ENCODE results near the gene USP17L24. TPM values are rescaled to one million over a fixed set of nuclear protein-coding genes. Genes with fewer than 3 reads are reported as not detected.
"Not testable (repeated sequence)": the region's sequence is repeated elsewhere in the genome, so short reads cannot be mapped to it uniquely, and the experiment has no call there.

Gene USP17L24, protein sequence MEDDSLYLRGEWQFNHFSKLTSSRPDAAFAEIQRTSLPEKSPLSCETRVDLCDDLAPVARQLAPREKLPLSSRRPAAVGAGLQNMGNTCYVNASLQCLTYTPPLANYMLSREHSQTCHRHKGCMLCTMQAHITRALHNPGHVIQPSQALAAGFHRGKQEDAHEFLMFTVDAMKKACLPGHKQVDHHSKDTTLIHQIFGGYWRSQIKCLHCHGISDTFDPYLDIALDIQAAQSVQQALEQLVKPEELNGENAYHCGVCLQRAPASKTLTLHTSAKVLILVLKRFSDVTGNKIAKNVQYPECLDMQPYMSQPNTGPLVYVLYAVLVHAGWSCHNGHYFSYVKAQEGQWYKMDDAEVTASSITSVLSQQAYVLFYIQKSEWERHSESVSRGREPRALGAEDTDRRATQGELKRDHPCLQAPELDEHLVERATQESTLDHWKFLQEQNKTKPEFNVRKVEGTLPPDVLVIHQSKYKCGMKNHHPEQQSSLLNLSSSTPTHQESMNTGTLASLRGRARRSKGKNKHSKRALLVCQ
- total RNA-seq (2021), result not detected in 2 replicates
- not detected for Bru-seq, nascent RNA
- not detected for BruChase-seq, experiment 1, labeled RNA remaining after a 2-hour chase
- BruChase-seq, experiment 2, labeled RNA remaining after a 6-hour chase, result not detected
- long read RNA-seq, result 0 reads

GRCh38 chr4:9324865-9325264 is at the start of gene USP17L24:
Gene USP17L24 (plus strand): TSS chr4:9325165. CDS start chr4:9325165, 0 bp downstream.
- H3K4me3 ChIP-seq (ENCODE audit: low read depth, low read length, poor library complexity, severe bottlenecking); H3K27ac ChIP-seq (ENCODE audit: low read depth, low read length, poor library complexity, severe bottlenecking); POLR2A ChIA-PET (ENCODE audit: low non-redundant PET); CTCF ChIA-PET; intact Hi-C loops (cut with micrococcal nuclease; ENCODE audit: unreplicated experiment); H3K27me3 ChIP-seq (replicated peaks; ENCODE audit: insufficient read depth, low read depth, low read length, poor library complexity); DNase-seq (ENCODE audit: low spot score); H3K36me3 ChIP-seq (ENCODE audit: insufficient read depth, low read length, poor library complexity, severe bottlenecking); H3K4me1 ChIP-seq (ENCODE audit: insufficient read depth, low read length, poor library complexity, severe bottlenecking); H3K9me3 ChIP-seq (ENCODE audit: low read depth, low read length, poor library complexity, severe bottlenecking); BruUV-seq (replicated peaks): not testable (repeated sequence)

GRCh38 chr4:9324191-9324590 is 774 bp upstream of the USP17L24 start:
- H3K4me1 ChIP-seq (ENCODE audit: insufficient read depth, low read length, poor library complexity, severe bottlenecking); BruUV-seq (replicated peaks); H3K36me3 ChIP-seq (ENCODE audit: insufficient read depth, low read length, poor library complexity, severe bottlenecking); H3K27me3 ChIP-seq (replicated peaks; ENCODE audit: insufficient read depth, low read depth, low read length, poor library complexity); CTCF ChIA-PET; POLR2A ChIA-PET (ENCODE audit: low non-redundant PET); intact Hi-C loops (cut with micrococcal nuclease; ENCODE audit: unreplicated experiment); H3K4me3 ChIP-seq (ENCODE audit: low read depth, low read length, poor library complexity, severe bottlenecking); H3K27ac ChIP-seq (ENCODE audit: low read depth, low read length, poor library complexity, severe bottlenecking); H3K9me3 ChIP-seq (ENCODE audit: low read depth, low read length, poor library complexity, severe bottlenecking); DNase-seq (ENCODE audit: low spot score): not testable (repeated sequence)

DNA sequence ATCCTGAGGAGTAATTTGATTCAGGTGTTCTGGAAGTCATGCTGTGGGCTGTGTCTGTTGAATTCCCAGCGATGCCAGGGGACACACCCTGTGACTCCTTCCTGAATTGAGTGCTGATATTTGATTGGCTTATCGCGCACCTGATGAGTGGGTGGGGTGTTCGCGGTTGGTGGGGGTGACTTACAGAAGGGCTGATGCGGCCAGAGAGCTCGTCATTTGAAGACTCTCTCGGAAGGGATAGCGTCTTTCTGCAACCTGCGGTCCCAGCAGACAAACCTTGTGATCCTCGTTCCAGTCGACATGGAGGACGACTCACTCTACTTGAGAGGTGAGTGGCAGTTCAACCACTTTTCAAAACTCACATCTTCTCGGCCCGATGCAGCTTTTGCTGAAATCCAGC is 4.6 kb downstream of the USP17L24 start, which contains the start of gene USP17L25:
Gene USP17L25, plus strand, starts transcription at position 301 of the 400 bp plus-strand sequence. Its CDS starts 0 bp downstream, at position 301.
- H3K4me1 ChIP-seq (ENCODE audit: insufficient read depth, low read length, poor library complexity, severe bottlenecking); H3K27ac ChIP-seq (ENCODE audit: low read depth, low read length, poor library complexity, severe bottlenecking); intact Hi-C loops (cut with micrococcal nuclease; ENCODE audit: unreplicated experiment); H3K27me3 ChIP-seq (replicated peaks; ENCODE audit: insufficient read depth, low read depth, low read length, poor library complexity); POLR2A ChIA-PET (ENCODE audit: low non-redundant PET); CTCF ChIA-PET; BruUV-seq (replicated peaks); H3K36me3 ChIP-seq (ENCODE audit: insufficient read depth, low read length, poor library complexity, severe bottlenecking); H3K4me3 ChIP-seq (ENCODE audit: low read depth, low read length, poor library complexity, severe bottlenecking); DNase-seq (ENCODE audit: low spot score); H3K9me3 ChIP-seq (ENCODE audit: low read depth, low read length, poor library complexity, severe bottlenecking): not testable (repeated sequence)

- H3K27ac ChIP-seq (ENCODE audit: low read depth, low read length, poor library complexity, severe bottlenecking); H3K36me3 ChIP-seq (ENCODE audit: insufficient read depth, low read length, poor library complexity, severe bottlenecking); CTCF ChIA-PET; H3K27me3 ChIP-seq (replicated peaks; ENCODE audit: insufficient read depth, low read depth, low read length, poor library complexity); H3K9me3 ChIP-seq (ENCODE audit: low read depth, low read length, poor library complexity, severe bottlenecking); H3K4me1 ChIP-seq (ENCODE audit: insufficient read depth, low read length, poor library complexity, severe bottlenecking); DNase-seq (ENCODE audit: low spot score); intact Hi-C loops (cut with micrococcal nuclease; ENCODE audit: unreplicated experiment); H3K4me3 ChIP-seq (ENCODE audit: low read depth, low read length, poor library complexity, severe bottlenecking); POLR2A ChIA-PET (ENCODE audit: low non-redundant PET); BruUV-seq (replicated peaks): not testable (repeated sequence)
These were observed 9.4 kb downstream of the USP17L24 start, which contains the start of gene USP17L26 for GRCh38 chr4:9334358-9334757. Gene USP17L26 (plus strand): TSS chr4:9334658. CDS start chr4:9334658, 0 bp downstream.

DNA sequence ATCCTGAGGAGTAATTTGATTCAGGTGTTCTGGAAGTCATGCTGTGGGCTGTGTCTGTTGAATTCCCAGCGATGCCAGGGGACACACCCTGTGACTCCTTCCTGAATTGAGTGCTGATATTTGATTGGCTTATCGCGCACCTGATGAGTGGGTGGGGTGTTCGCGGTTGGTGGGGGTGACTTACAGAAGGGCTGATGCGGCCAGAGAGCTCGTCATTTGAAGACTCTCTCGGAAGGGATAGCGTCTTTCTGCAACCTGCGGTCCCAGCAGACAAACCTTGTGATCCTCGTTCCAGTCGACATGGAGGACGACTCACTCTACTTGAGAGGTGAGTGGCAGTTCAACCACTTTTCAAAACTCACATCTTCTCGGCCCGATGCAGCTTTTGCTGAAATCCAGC is 14.1 kb downstream of the USP17L24 start, which contains the start of gene USP17L5:
Gene USP17L5, plus strand, starts transcription at position 301 of the 400 bp plus-strand sequence. Its CDS starts 0 bp downstream, at position 301.
- H3K27me3 ChIP-seq (replicated peaks; ENCODE audit: insufficient read depth, low read depth, low read length, poor library complexity); BruUV-seq (replicated peaks); DNase-seq (ENCODE audit: low spot score); H3K9me3 ChIP-seq (ENCODE audit: low read depth, low read length, poor library complexity, severe bottlenecking); H3K4me1 ChIP-seq (ENCODE audit: insufficient read depth, low read length, poor library complexity, severe bottlenecking); H3K36me3 ChIP-seq (ENCODE audit: insufficient read depth, low read length, poor library complexity, severe bottlenecking); H3K27ac ChIP-seq (ENCODE audit: low read depth, low read length, poor library complexity, severe bottlenecking); intact Hi-C loops (cut with micrococcal nuclease; ENCODE audit: unreplicated experiment); H3K4me3 ChIP-seq (ENCODE audit: low read depth, low read length, poor library complexity, severe bottlenecking); POLR2A ChIA-PET (ENCODE audit: low non-redundant PET); CTCF ChIA-PET: not testable (repeated sequence)

GRCh38 chr4:9343848-9344247 is 18.9 kb downstream of the USP17L24 start, which contains the start of gene USP17L27:
Gene USP17L27 (plus strand): TSS chr4:9344148. CDS start chr4:9344148, 0 bp downstream.
- CTCF ChIA-PET; H3K9me3 ChIP-seq (ENCODE audit: low read depth, low read length, poor library complexity, severe bottlenecking); DNase-seq (ENCODE audit: low spot score); H3K27me3 ChIP-seq (replicated peaks; ENCODE audit: insufficient read depth, low read depth, low read length, poor library complexity); H3K4me1 ChIP-seq (ENCODE audit: insufficient read depth, low read length, poor library complexity, severe bottlenecking); BruUV-seq (replicated peaks); H3K36me3 ChIP-seq (ENCODE audit: insufficient read depth, low read length, poor library complexity, severe bottlenecking); H3K4me3 ChIP-seq (ENCODE audit: low read depth, low read length, poor library complexity, severe bottlenecking); intact Hi-C loops (cut with micrococcal nuclease; ENCODE audit: unreplicated experiment); H3K27ac ChIP-seq (ENCODE audit: low read depth, low read length, poor library complexity, severe bottlenecking); POLR2A ChIA-PET (ENCODE audit: low non-redundant PET): not testable (repeated sequence)

GRCh38 chr4:9348593-9348992 is 23.6 kb downstream of the USP17L24 start, which contains the start of gene USP17L28:
Gene USP17L28 (plus strand): TSS chr4:9348893. CDS start chr4:9348893, 0 bp downstream.
- CTCF ChIA-PET; H3K4me3 ChIP-seq (ENCODE audit: low read depth, low read length, poor library complexity, severe bottlenecking); H3K4me1 ChIP-seq (ENCODE audit: insufficient read depth, low read length, poor library complexity, severe bottlenecking); H3K9me3 ChIP-seq (ENCODE audit: low read depth, low read length, poor library complexity, severe bottlenecking); H3K27ac ChIP-seq (ENCODE audit: low read depth, low read length, poor library complexity, severe bottlenecking); BruUV-seq (replicated peaks); H3K36me3 ChIP-seq (ENCODE audit: insufficient read depth, low read length, poor library complexity, severe bottlenecking); DNase-seq (ENCODE audit: low spot score); H3K27me3 ChIP-seq (replicated peaks; ENCODE audit: insufficient read depth, low read depth, low read length, poor library complexity); intact Hi-C loops (cut with micrococcal nuclease; ENCODE audit: unreplicated experiment); POLR2A ChIA-PET (ENCODE audit: low non-redundant PET): not testable (repeated sequence)
